HL-60 (cell line): Measurements from ENCODE around the gene TM7SF2.
A peak's percentile ranks its signal among the peaks of the same experiment; 100 is the strongest.

ENCODE experiments used
- DNase-seq, 2 experiments: peaks; one replicate each; pipeline ENCODE4 v3.0.0-alpha.2; 2010 to 2020; ENCODE audit warnings: low read depth in 1 of 2, low spot score in 1 of 2
- H3K27ac ChIP-seq: fragments of 250-450 bp; sonication (Bioruptor Pico); replicated peaks from 2 replicates; pipeline ENCODE4 v1.5.1; 2020; ENCODE audit warnings: mild to moderate bottlenecking, moderate library complexity
- H3K27me3 ChIP-seq: fragments of 250-450 bp; sonication (Bioruptor Pico); 2 replicates; pipeline ENCODE4 v1.5.1; 2021; ENCODE audit warnings: mild to moderate bottlenecking, moderate library complexity; ENCODE audit not compliant: insufficient read depth, poor library complexity, severe bottlenecking
- H3K4me3 ChIP-seq: replicated peaks from 2 replicates; pipeline ENCODE4 v1.5.1; 2011; ENCODE audit warnings: mild to moderate bottlenecking, control low read depth, low read length; ENCODE audit not compliant: insufficient read depth
- GABPA ChIP-seq: IDR thresholded peaks from 2 replicates; pipeline ENCODE4 v1.6.1; 2012; ENCODE audit warnings: low read depth
- POLR2AphosphoS5 ChIP-seq: IDR thresholded peaks from 2 replicates; pipeline ENCODE4 v1.6.1; 2012; ENCODE audit warnings: low read depth
- SPI1 ChIP-seq: IDR thresholded peaks from 2 replicates; pipeline ENCODE4 v1.6.1; 2012; ENCODE audit warnings: low read depth, mild to moderate bottlenecking, borderline replicate concordance
- TF ChIP-seq, protein P1 (sequence below): IDR thresholded peaks from 2 replicates; pipeline ENCODE4 v1.6.1; 2012; ENCODE audit warnings: low read depth; ENCODE audit not compliant: insufficient replicate concordance
- TF ChIP-seq, protein P2 (sequence below): IDR thresholded peaks from one replicate; pipeline ENCODE4 v1.5.1; 2011; ENCODE audit warnings: low read length, control low read depth, inconsistent platforms; ENCODE audit not compliant: insufficient read depth

Gene TM7SF2

DNA sequence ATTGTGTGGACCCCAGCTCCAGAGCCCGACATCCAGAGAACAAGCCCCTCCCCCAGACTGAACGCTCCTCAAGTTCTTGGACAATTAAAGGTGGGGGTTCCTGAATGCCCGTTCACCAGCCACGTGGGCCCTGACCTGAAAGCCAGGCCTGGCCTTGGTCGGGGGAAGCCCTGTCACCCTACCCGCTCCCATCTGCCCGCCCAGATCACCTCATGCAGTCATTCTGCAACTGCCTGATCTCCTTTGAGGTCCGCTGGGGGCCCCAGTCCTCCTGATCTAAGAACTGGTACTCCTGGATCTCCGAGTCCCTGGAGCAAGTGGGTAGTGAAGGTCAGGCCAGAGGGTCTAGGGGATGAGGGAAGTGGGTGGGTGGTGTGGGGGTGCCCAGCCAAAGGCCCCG lies 44.2 kb upstream of the TM7SF2 start:
- no peak for DNase-seq
- Histone ChIP-seq H3K27me3 (no peaks in the 10 kb centered on the region), H3K27ac (no peak overlapping the region), H3K4me3 (no peak overlapping the region)
- TF ChIP-seq, protein P1, sequence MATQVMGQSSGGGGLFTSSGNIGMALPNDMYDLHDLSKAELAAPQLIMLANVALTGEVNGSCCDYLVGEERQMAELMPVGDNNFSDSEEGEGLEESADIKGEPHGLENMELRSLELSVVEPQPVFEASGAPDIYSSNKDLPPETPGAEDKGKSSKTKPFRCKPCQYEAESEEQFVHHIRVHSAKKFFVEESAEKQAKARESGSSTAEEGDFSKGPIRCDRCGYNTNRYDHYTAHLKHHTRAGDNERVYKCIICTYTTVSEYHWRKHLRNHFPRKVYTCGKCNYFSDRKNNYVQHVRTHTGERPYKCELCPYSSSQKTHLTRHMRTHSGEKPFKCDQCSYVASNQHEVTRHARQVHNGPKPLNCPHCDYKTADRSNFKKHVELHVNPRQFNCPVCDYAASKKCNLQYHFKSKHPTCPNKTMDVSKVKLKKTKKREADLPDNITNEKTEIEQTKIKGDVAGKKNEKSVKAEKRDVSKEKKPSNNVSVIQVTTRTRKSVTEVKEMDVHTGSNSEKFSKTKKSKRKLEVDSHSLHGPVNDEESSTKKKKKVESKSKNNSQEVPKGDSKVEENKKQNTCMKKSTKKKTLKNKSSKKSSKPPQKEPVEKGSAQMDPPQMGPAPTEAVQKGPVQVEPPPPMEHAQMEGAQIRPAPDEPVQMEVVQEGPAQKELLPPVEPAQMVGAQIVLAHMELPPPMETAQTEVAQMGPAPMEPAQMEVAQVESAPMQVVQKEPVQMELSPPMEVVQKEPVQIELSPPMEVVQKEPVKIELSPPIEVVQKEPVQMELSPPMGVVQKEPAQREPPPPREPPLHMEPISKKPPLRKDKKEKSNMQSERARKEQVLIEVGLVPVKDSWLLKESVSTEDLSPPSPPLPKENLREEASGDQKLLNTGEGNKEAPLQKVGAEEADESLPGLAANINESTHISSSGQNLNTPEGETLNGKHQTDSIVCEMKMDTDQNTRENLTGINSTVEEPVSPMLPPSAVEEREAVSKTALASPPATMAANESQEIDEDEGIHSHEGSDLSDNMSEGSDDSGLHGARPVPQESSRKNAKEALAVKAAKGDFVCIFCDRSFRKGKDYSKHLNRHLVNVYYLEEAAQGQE = no peak
- TF ChIP-seq SPI1 = no peak
- TF ChIP-seq GABPA = no peak
- no peak for TF ChIP-seq POLR2AphosphoS5
- TF ChIP-seq, protein P2, sequence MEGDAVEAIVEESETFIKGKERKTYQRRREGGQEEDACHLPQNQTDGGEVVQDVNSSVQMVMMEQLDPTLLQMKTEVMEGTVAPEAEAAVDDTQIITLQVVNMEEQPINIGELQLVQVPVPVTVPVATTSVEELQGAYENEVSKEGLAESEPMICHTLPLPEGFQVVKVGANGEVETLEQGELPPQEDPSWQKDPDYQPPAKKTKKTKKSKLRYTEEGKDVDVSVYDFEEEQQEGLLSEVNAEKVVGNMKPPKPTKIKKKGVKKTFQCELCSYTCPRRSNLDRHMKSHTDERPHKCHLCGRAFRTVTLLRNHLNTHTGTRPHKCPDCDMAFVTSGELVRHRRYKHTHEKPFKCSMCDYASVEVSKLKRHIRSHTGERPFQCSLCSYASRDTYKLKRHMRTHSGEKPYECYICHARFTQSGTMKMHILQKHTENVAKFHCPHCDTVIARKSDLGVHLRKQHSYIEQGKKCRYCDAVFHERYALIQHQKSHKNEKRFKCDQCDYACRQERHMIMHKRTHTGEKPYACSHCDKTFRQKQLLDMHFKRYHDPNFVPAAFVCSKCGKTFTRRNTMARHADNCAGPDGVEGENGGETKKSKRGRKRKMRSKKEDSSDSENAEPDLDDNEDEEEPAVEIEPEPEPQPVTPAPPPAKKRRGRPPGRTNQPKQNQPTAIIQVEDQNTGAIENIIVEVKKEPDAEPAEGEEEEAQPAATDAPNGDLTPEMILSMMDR = no peak

DNA sequence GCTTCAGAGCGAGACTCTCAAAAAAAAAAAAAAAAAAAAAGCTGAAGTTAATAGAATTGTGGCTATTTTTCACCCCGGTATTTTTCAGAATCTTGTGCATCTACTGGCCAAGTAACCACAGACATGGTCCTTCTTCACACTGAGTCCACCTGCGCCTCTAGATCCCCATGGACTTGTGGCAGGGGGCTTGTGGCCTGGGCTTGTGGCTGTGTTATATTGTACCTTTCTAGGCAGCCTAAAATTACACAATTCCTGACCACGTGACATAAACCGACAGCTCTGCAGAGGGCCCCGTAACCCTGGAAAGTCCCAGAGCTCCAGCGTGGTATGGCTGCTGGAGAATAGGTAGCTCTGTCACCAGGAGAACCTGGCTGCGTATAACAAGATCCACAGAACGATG lies 42.5 kb upstream of the TM7SF2 start:
- no peak for TF ChIP-seq SPI1
- TF ChIP-seq POLR2AphosphoS5 = no peak
- TF ChIP-seq, protein P1 = no peak
- TF ChIP-seq, protein P2 = no peak
- TF ChIP-seq GABPA = no peak
- peak; percentile 49 to 66 for DNase-seq
- H3K4me3 ChIP-seq = no peak overlapping the region
- H3K27ac ChIP-seq = no peak overlapping the region
- no peaks in the 10 kb centered on the region for H3K27me3 ChIP-seq

DNA sequence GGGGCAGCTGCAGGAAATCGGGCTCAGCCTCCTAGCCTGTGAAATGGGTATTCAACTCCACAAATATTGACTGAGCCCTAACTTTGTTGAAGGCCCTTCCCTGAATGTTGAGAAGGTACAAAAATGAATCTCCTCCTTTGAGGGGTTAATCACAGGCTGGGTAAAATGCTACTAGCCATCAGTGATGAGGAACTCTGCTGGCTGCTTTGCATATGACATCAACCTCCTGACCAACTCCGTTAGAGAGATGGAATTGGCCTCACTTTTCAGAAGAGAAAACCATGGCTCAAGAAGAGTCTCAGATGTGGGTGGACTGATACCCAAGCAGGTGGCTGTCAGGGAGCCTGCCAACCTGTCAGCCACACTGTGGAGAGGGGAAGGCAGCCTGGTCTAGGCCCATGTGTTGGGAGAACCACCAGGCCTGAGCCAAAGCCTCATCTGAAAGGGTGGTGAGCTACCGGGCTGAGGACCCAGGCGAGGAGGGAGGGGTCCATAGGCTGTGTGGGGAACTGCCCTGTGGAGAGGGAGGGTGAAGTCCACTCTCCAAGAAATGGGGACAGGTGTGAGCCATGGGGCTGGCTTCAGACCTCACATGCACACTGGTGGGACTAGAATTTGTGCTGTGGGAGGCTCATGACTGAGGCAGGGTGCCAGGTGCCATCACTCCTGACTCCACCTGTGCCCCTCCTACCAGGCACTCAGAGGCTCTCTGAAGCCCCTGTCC lies 39.6 kb upstream of the TM7SF2 start:
- Histone ChIP-seq H3K27ac (no peak overlapping the region), H3K4me3 (no peak overlapping the region), H3K27me3 (no peaks in the 10 kb centered on the region)
- no peak for DNase-seq
- TF ChIP-seq POLR2AphosphoS5 (no peak), GABPA (no peak), SPI1 (no peak)
- TF ChIP-seq, protein P2 = no peak
- TF ChIP-seq, protein P1 = no peak
